Subcutaneous abdominal adipose tissue (tissue), 5 donors: Measurements from ENCODE around the gene INA.

Source experiments
- H3K27ac ChIP-seq: one replicate; pipeline ENCODE4 v1.7.0; 2013; ENCODE audit warnings: low read depth, mild to moderate bottlenecking, inconsistent platforms, low read length, moderate library complexity
- H3K27me3 ChIP-seq, 5 donors: one replicate each; pipeline ENCODE4 v1.7.0; 2013; ENCODE audit warnings: low read length in 5 of 5, inconsistent platforms in 1 of 5; ENCODE audit not compliant: control insufficient read depth in 5 of 5, insufficient read depth in 4 of 5
- H3K36me3 ChIP-seq, 5 donors: one replicate each; pipeline ENCODE4 v1.7.0; 2013; ENCODE audit warnings: low read length in 5 of 5; ENCODE audit not compliant: control insufficient read depth in 5 of 5, insufficient read depth in 5 of 5
- H3K4me1 ChIP-seq, 5 donors: one replicate each; pipeline ENCODE4 v1.7.0; 2013; ENCODE audit warnings: low read length in 5 of 5, mild to moderate bottlenecking in 3 of 5, moderate library complexity in 1 of 5; ENCODE audit not compliant: control insufficient read depth in 5 of 5, insufficient read depth in 5 of 5
- H3K4me3 ChIP-seq, 5 donors: one replicate each; pipeline ENCODE4 v1.7.0; 2013; ENCODE audit warnings: low read length in 5 of 5, low read depth in 1 of 5
- H3K9ac ChIP-seq, 5 donors: one replicate each; pipeline ENCODE4 v1.7.0; 2013; ENCODE audit warnings: low read length in 5 of 5, mild to moderate bottlenecking in 4 of 5, moderate library complexity in 3 of 5
- H3K9me3 ChIP-seq, 5 donors: one replicate each; pipeline ENCODE4 v1.7.0; 2013; ENCODE audit warnings: low read length in 5 of 5; ENCODE audit not compliant: control insufficient read depth in 5 of 5
- donor health status: healthy.
- donor health status: healthy.
- donor health status: healthy.
- donor health status: healthy.
- donor health status: healthy.

The INA gene

GRCh38 chr10:103276896-103277712 is at the start of gene INA:
TSS of gene INA (plus strand) at chr10:103277138. CDS start at chr10:103277212, 74 bp downstream.
- H3K36me3 ChIP-seq = no peaks in the 10 kb centered on the region
- H3K4me3 ChIP-seq = peak within 1 kb of the TSS in 3 of 5 donors; percentile 34 to 50 (median 39)
- peaks cover 30 to 65% (median 56%) of the 10 kb centered on the region in 5 donors for H3K27me3 ChIP-seq
- H3K27ac ChIP-seq = no peak within 1 kb of the TSS
- H3K4me1 ChIP-seq = peaks cover 2 to 24% (median 16%) of the 10 kb centered on the region in 5 donors
- no peak within 1 kb of the TSS for H3K9ac ChIP-seq
- H3K9me3 ChIP-seq = peaks cover 0 to 4% (median 0%) of the 10 kb centered on the region in 5 donors

- Histone ChIP-seq H3K9me3 (peaks cover 6 to 18% (median 13%) of the 10 kb centered on the region in 5 donors), H3K27me3 (no peaks in the 10 kb centered on the region), H3K9ac (no peak overlapping the region), H3K36me3 (no peaks in the 10 kb centered on the region), H3K4me1 (peaks cover 0 to 7% (median 0%) of the 10 kb centered on the region in 5 donors), H3K27ac (no peak overlapping the region), H3K4me3 (no peak overlapping the region)
These were observed 49.5 kb upstream of the INA start for GRCh38 chr10:103227416-103227815.

- Histone ChIP-seq H3K9me3 (no peaks in the 10 kb centered on the region), H3K27ac (no peak overlapping the region), H3K9ac (no peak overlapping the region), H3K4me1 (peaks cover 0 to 7% (median 0%) of the 10 kb centered on the region in 5 donors), H3K4me3 (no peak overlapping the region), H3K36me3 (no peaks in the 10 kb centered on the region), H3K27me3 (no peaks in the 10 kb centered on the region)
These were observed 45.8 kb upstream of the INA start for GRCh38 chr10:103231047-103231551.

GRCh38 chr10:103232131-103232673 is 44.7 kb upstream of the INA start:
- no peak overlapping the region for H3K4me3 ChIP-seq

DNA sequence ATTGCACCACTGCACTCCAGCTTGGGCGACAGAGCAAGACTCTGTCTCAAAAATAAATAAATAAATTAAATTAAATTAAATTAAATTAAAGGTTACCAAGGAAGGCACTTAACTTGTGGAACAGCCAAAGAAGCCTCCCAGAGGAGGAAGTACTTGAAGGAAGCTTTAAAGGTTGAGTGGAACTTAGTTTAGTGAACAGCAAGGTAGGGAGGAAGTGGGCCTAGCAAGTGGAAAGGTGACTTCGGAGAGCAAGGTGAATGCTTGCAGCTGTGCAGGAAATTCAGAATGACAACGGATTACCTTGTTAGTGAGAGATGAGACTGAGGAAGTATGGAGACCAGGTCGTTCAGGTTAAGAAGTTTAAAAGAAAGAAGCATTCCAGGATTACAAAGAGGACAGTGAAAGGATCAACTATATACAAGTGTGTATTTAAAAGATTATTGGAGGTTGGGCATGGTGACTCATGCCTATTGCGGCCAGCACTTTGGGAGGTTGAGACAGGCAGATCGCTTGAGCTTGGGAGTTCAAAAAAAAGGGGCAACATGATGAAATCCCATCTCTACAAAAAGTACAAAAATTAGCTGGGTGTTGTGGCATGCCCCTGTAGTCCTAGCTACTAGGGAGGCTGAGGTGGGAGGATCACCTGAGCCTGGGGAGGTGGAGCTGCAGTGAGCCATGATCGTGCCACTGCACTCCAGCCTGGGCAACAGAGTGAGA is 44.0 kb upstream of the INA start:
- H3K27ac ChIP-seq = no peak overlapping the region
- peaks cover 0 to 7% (median 0%) of the 10 kb centered on the region in 5 donors for H3K4me1 ChIP-seq
- H3K36me3 ChIP-seq = no peaks in the 10 kb centered on the region

More at GRCh38 chr10:103232131-103232673, 44.7 kb upstream of the INA start:
- Histone ChIP-seq H3K36me3 (no peaks in the 10 kb centered on the region), H3K4me1 (peaks cover 0 to 7% (median 0%) of the 10 kb centered on the region in 5 donors), H3K27me3 (no peaks in the 10 kb centered on the region), H3K27ac (no peak overlapping the region), H3K9me3 (no peaks in the 10 kb centered on the region), H3K9ac (no peak overlapping the region)

GRCh38 chr10:103235775-103236174 is 41.2 kb upstream of the INA start:
- Histone ChIP-seq H3K27me3 (no peaks in the 10 kb centered on the region), H3K9ac (no peak overlapping the region), H3K4me3 (no peak overlapping the region), H3K36me3 (no peaks in the 10 kb centered on the region), H3K27ac (no peak overlapping the region), H3K4me1 (peaks cover 0 to 7% (median 0%) of the 10 kb centered on the region in 5 donors), H3K9me3 (no peaks in the 10 kb centered on the region)

More for the DNA sequence above, 44.0 kb upstream of the INA start:
- no peak overlapping the region for H3K4me3 ChIP-seq
- no peaks in the 10 kb centered on the region for H3K9me3 ChIP-seq
- no peaks in the 10 kb centered on the region for H3K27me3 ChIP-seq
- no peak overlapping the region for H3K9ac ChIP-seq

GRCh38 chr10:103238506-103239252 is 38.3 kb upstream of the INA start:
- H3K36me3 ChIP-seq = no peaks in the 10 kb centered on the region
- peaks cover 0 to 10% (median 9%) of the 10 kb centered on the region in 5 donors for H3K4me1 ChIP-seq
- no peaks in the 10 kb centered on the region for H3K27me3 ChIP-seq
- no peaks in the 10 kb centered on the region for H3K9me3 ChIP-seq
- no peak overlapping the region for H3K4me3 ChIP-seq
- no peak overlapping the region for H3K27ac ChIP-seq
- H3K9ac ChIP-seq = no peak overlapping the region

DNA sequence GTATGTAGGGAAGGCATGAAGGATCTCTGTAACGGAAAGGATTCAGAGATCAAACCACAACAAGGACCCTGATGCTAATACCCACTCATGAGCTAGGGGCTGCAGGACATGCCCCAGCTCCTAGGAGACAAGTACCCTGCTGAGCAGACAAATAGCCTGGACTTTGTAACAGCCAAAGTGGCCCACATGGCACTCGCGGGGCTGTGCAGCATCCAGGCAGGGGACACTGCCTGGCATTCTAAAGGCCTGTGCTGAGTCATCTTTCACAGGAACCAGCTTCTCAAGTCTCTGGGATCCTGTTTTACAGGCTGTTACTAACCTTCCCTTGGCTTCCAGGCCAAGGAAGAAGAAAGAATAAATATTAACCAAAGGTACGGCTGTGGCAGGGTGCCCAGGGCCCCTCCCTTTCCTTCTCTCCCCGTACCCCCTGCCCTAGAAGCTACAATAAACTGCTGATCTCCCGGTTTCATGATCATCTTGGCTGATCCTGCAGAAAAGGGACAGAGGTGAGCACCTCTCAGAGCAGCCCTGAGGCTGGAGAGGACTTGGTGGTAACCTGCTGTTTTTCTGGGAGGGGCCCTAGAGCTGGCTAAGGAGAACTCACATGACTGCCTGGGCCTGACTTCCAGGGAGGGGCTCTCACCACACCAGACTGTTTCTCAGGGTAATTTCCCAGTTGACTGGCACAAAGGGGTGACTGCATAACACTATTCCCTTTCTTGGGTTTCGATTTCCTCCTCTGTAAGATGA is 35.5 kb upstream of the INA start:
- Histone ChIP-seq H3K27ac (no peak overlapping the region), H3K9me3 (no peaks in the 10 kb centered on the region), H3K4me1 (peaks cover 0 to 10% (median 9%) of the 10 kb centered on the region in 5 donors), H3K36me3 (no peaks in the 10 kb centered on the region), H3K4me3 (peak overlapping the region in 1 of 5 donors; percentile 7), H3K27me3 (no peaks in the 10 kb centered on the region), H3K9ac (peak overlapping the region in 2 of 5 donors; percentile 7 to 13)
